GM12878 (cell line): Measurements from ENCODE around the gene RRP12. TPM values are rescaled to one million over a fixed set of nuclear protein-coding genes. Genes with fewer than 3 reads are reported as not detected.

ENCODE experiments used
- ATAC-seq: fragments of 200-7000 bp; cut with Tn5 transposase; 3 replicates; pipeline ENCODE4 v1.9.1; 2020; ENCODE audit warnings: mild to moderate bottlenecking, moderate library complexity
- BruUV-seq: library from RNA; stranded (reverse); fragments of 400-500 nt; replicated peaks from 2 replicates; lab custom pipeline; 2021; lab: Mats Ljungman, UMichigan
- CTCF ChIA-PET: fragments of 300-600 bp; sonication (Branson Sonifier 250); formaldehyde crosslinking; extraction: SDS; loops from one replicate; lab custom pipeline; 2021; ENCODE audit warnings: inconsistent platforms; lab: Yijun Ruan, JAX
- POLR2A ChIA-PET: fragments of 350-600 bp; formaldehyde crosslinking; extraction: SDS; loops from one replicate; lab custom pipeline; 2021; ENCODE audit warnings: inconsistent platforms; lab: Charles Lee
- RAD21 ChIA-PET: fragments of 300-600 bp; sonication (Branson Sonifier 250); formaldehyde crosslinking; loops from one replicate; lab custom pipeline; 2023; ENCODE audit warnings: antibody characterized with exemption; ENCODE audit not compliant: unreplicated experiment; lab: Charles Lee
- SMC1A ChIA-PET: fragments of 300-600 bp; sonication (Branson Sonifier 250); formaldehyde crosslinking; loops from one replicate; lab custom pipeline; 2023; ENCODE audit not compliant: unreplicated experiment, uncharacterized antibody; lab: Charles Lee
- DNase-seq: peaks from one replicate; pipeline ENCODE4 v3.0.0-alpha.2; 2011; ENCODE audit warnings: low read depth, low spot score
- FAIRE-seq: peaks from 3 replicates; lab custom pipeline; 2011; peaks lifted over from hg19 to GRCh38; lab: Jason Lieb, UNC
- H2AFZ ChIP-seq: 2 replicates; pipeline ENCODE4 v1.6.0; 2011; ENCODE audit warnings: low read depth, low read length, control low read depth; ENCODE audit not compliant: control insufficient read depth
- H3K27ac ChIP-seq: 2 replicates; pipeline ENCODE4 v1.5.1; 2011; ENCODE audit warnings: control low read depth; ENCODE audit not compliant: control insufficient read depth, insufficient read depth
- H3K27me3 ChIP-seq, 2 experiments: replicated peaks in 1 of 2; 2 replicates each; pipeline versions ENCODE4 v1.6.0 to v1.6.1; 2011; ENCODE audit warnings: low read length in 1 of 2; ENCODE audit not compliant: control insufficient read depth in 2 of 2, insufficient read depth in 2 of 2
- H3K36me3 ChIP-seq, 2 experiments: 2 replicates each; pipeline ENCODE4 v1.5.1; 2011; ENCODE audit warnings: low read length in 1 of 2; ENCODE audit not compliant: control insufficient read depth in 2 of 2, insufficient read depth in 2 of 2
- H3K4me1 ChIP-seq: 2 replicates; pipeline ENCODE4 v1.6.1; 2011; ENCODE audit warnings: mild to moderate bottlenecking, low read length, moderate library complexity, mixed read lengths; ENCODE audit not compliant: control insufficient read depth, insufficient read depth
- H3K4me2 ChIP-seq: 2 replicates; pipeline ENCODE4 v1.6.0; 2011; ENCODE audit warnings: control low read depth; ENCODE audit not compliant: control insufficient read depth, insufficient read depth
- H3K4me3 ChIP-seq: fragments of 200-600 bp; sonication (generic); 2 replicates; pipeline ENCODE4 v1.5.1; 2016
- H3K79me2 ChIP-seq: 2 replicates; pipeline ENCODE4 v1.6.0; 2011; ENCODE audit warnings: low read length; ENCODE audit not compliant: control insufficient read depth, insufficient read depth
- H3K9ac ChIP-seq: 2 replicates; pipeline ENCODE4 v1.8.0; 2011; ENCODE audit warnings: low read length, control low read depth, mixed read lengths; ENCODE audit not compliant: control insufficient read depth, insufficient read depth
- H3K9me3 ChIP-seq: replicated peaks from 3 replicates; pipeline ENCODE4 v1.5.1; 2011; ENCODE audit warnings: mild to moderate bottlenecking, low read length; ENCODE audit not compliant: control insufficient read depth, insufficient read depth
- H4K20me1 ChIP-seq: 2 replicates; pipeline ENCODE4 v1.6.0; 2011; ENCODE audit not compliant: control insufficient read depth, insufficient read depth
- CREM ChIP-seq: IDR thresholded peaks from 2 replicates; pipeline ENCODE4 v1.6.1; 2014; ENCODE audit warnings: antibody characterized with exemption, low read depth
- EGR1 ChIP-seq, 2 experiments: IDR thresholded peaks; 1 replicate in 1 of 2; 2 replicates in 1 of 2; pipeline ENCODE4 v1.6.1; 2011 to 2012; ENCODE audit warnings: low read depth in 2 of 2, low read length in 2 of 2, borderline replicate concordance in 1 of 2, mild to moderate bottlenecking in 1 of 2, moderate library complexity in 1 of 2
- EZH2 ChIP-seq: IDR thresholded peaks from 2 replicates; pipeline ENCODE4 v1.6.1; 2012; ENCODE audit warnings: low read depth, mild to moderate bottlenecking, control low read depth, inconsistent platforms, low read length, borderline replicate concordance; ENCODE audit not compliant: control insufficient read depth
- IKZF1 ChIP-seq: fragments of 450-650 bp; conservative IDR thresholded peaks from 2 replicates; pipeline ENCODE4 v1.6.1; 2017; ENCODE audit warnings: antibody characterized with exemption, mild to moderate bottlenecking
- IRF3 ChIP-seq: fragments of 450-650 bp; IDR thresholded peaks from 2 replicates; pipeline ENCODE4 v1.6.1; 2014; ENCODE audit warnings: mild to moderate bottlenecking
- MEF2B ChIP-seq: fragments of 450-650 bp; IDR thresholded peaks from 2 replicates; pipeline ENCODE4 v1.6.1; 2018; ENCODE audit warnings: mild to moderate bottlenecking, moderate library complexity; ENCODE audit not compliant: partially characterized antibody, poor library complexity, severe bottlenecking
- MYB ChIP-seq: fragments of 150-350 bp; IDR thresholded peaks from 2 replicates; pipeline ENCODE4 v1.6.1; 2014; ENCODE audit warnings: mild to moderate bottlenecking, low read depth, low read length, borderline replicate concordance
- NFXL1 ChIP-seq: fragments of 450-650 bp; IDR thresholded peaks from 2 replicates; pipeline ENCODE4 v1.6.1; 2017; ENCODE audit warnings: antibody characterized with exemption, mild to moderate bottlenecking, borderline replicate concordance
- PAX8 ChIP-seq: fragments of 450-650 bp; IDR thresholded peaks from 2 replicates; pipeline ENCODE4 v1.6.1; 2017; ENCODE audit warnings: mild to moderate bottlenecking, moderate library complexity
- POLR2AphosphoS5 ChIP-seq: IDR thresholded peaks from 2 replicates; pipeline ENCODE4 v1.6.1; 2011; ENCODE audit warnings: mild to moderate bottlenecking, low read length, inconsistent platforms
- RAD21 ChIP-seq: IDR thresholded peaks from 2 replicates; pipeline ENCODE4 v1.6.1; 2011; ENCODE audit warnings: mild to moderate bottlenecking, low read depth, low read length, moderate library complexity; ENCODE audit not compliant: insufficient read depth
- SMAD1 ChIP-seq: fragments of 450-650 bp; IDR thresholded peaks from 2 replicates; pipeline ENCODE4 v1.6.1; 2018; ENCODE audit warnings: mild to moderate bottlenecking, low read depth; ENCODE audit not compliant: partially characterized antibody
- SRF ChIP-seq, 2 experiments: IDR thresholded peaks; 2 replicates each; pipeline ENCODE4 v1.6.1; 2011; ENCODE audit warnings: low read depth in 2 of 2, low read length in 2 of 2, mild to moderate bottlenecking in 1 of 2, moderate library complexity in 1 of 2
- YBX1 ChIP-seq: fragments of 450-650 bp; IDR thresholded peaks from 2 replicates; pipeline ENCODE4 v1.6.1; 2016; ENCODE audit warnings: antibody characterized with exemption
- WGBS: methylation state at CpG from one replicate; pipeline ENCODE4 v1.1.6; 2016; ENCODE audit warnings: low lambda C conversion rate; ENCODE audit not compliant: insufficient replicate concordance, insufficient coverage; ENCODE audit errors: missing lambda C conversion rate; 5-methylcytosine and 5-hydroxymethylcytosine counted together
- in situ Hi-C: fragments of 300-500 bp; cut with MboI; formaldehyde crosslinking; loops from 9 replicates; pipeline ENCODE4 v1.14.3; 2018; ENCODE audit warnings: mixed read lengths
- intact Hi-C: fragments of 100-400 bp; cut with micrococcal nuclease; formaldehyde crosslinking; loops from one replicate; pipeline ENCODE4 v1.14.2; 2022; ENCODE audit not compliant: unreplicated experiment
- polyA plus RNA-seq, 11 experiments: library from polyadenylated mRNA; depleted of rRNA in 4 of 11; unstranded in 6 of 11; stranded (reverse) in 5 of 11; fragments of >200 nt; fragmentation: Nextera tagmentation in 4 of 11; fragmentation: Illumina TruSeq in 1 of 11; extraction: Ambion mirVana in 4 of 11; extraction: Trizol in 1 of 11; gene quantifications; 1 replicate in 1 of 11; 2 replicates in 10 of 11; pipeline versions ENCODE4 v1.2.1 to v1.2.3, GENCODE V29; 2011 to 2016; ENCODE audit warnings: inconsistent platforms in 2 of 11, missing spikeins in 2 of 11, low read depth in 1 of 11
- total RNA-seq, 4 experiments: library from RNA; depleted of rRNA in 3 of 4; stranded (reverse); fragments of >200 nt in 3 of 4; fragmentation: Illumina TruSeq in 1 of 4; extraction: Trizol in 1 of 4; gene quantifications; 2 replicates each; pipeline versions ENCODE4 v1.2.1 to v1.2.3, GENCODE V29; 2013 to 2021
- TF ChIP-seq, protein P1 (sequence below): IDR thresholded peaks from 2 replicates; pipeline ENCODE4 v1.6.1; 2011; ENCODE audit warnings: borderline replicate concordance, low read depth, mild to moderate bottlenecking, moderate library complexity, low read length; ENCODE audit not compliant: insufficient read depth, poor library complexity, severe bottlenecking

RRP12 gene
- total and polyA plus RNA-seq, 10 of the 15 experiments (the other 5 are each of a cell fraction or from before 2014, with no cell fraction given) = 5.3 to 48.7 (median 16.8) TPM

- Histone ChIP-seq H3K4me1 (peaks cover 3% of the 10 kb centered on the region), H3K9ac (no peak overlapping the region), H3K4me3 (no peak overlapping the region), H3K9me3 (no peaks in the 10 kb centered on the region), H2AFZ (no peak overlapping the region), H3K27me3 (no peaks in the 10 kb centered on the region; a peak in 1 of 4 replicates), H3K27ac (no peak overlapping the region), H3K36me3 (no peaks in the 10 kb centered on the region), H4K20me1 (no peaks in the 10 kb centered on the region), H3K79me2 (no peaks in the 10 kb centered on the region), H3K4me2 (no peak overlapping the region)
- no TSS peak for BruUV-seq
- FAIRE-seq = no peak
- POLR2A ChIA-PET = interaction anchor here (0.6 kb wide), 2 partner anchors 12 to 30 kb away, joined by 4 to 5 read pairs; no protein-coding TSS in a partner anchor
- in situ Hi-C loops = no loop called here
- intact Hi-C loops = no loop called here
- DNase-seq = no peak
- 41% methylated on average over 4 of the region's 4 CpGs for WGBS
- RAD21 ChIA-PET = no interaction called here
- no peak for TF ChIP-seq EZH2
- TF ChIP-seq SMAD1 = no peak
- no peak for TF ChIP-seq POLR2AphosphoS5
- TF ChIP-seq, protein P1, sequence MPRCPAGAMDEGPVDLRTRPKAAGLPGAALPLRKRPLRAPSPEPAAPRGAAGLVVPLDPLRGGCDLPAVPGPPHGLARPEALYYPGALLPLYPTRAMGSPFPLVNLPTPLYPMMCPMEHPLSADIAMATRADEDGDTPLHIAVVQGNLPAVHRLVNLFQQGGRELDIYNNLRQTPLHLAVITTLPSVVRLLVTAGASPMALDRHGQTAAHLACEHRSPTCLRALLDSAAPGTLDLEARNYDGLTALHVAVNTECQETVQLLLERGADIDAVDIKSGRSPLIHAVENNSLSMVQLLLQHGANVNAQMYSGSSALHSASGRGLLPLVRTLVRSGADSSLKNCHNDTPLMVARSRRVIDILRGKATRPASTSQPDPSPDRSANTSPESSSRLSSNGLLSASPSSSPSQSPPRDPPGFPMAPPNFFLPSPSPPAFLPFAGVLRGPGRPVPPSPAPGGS = no peak
- no peak for TF ChIP-seq NFXL1
- TF ChIP-seq CREM = no peak
- no peak for TF ChIP-seq IRF3
- no peak for TF ChIP-seq YBX1
- no peak for TF ChIP-seq RAD21
- TF ChIP-seq MYB = no peak
- no peak for TF ChIP-seq PAX8
- TF ChIP-seq IKZF1 = no peak
- no peak for TF ChIP-seq SRF (IDR thresholded peaks at IDR 0.05; ENCODE audit: low read depth in 2 of 2, low read length in 2 of 2)
- TF ChIP-seq EGR1 (IDR thresholded peaks at IDR 0.05; ENCODE audit: borderline replicate concordance in 1 of 2, low read depth in 2 of 2, low read length in 2 of 2) = no peak
- TF ChIP-seq MEF2B = no peak
- SMC1A ChIA-PET = interaction anchor here (1.2 kb wide), 1 partner anchor 18 kb away, joined by 3 read pairs; no protein-coding TSS in a partner anchor
- ATAC-seq = no peak
- CTCF ChIA-PET = interaction anchor here (1.5 kb wide), 1 partner anchor 36 kb away, joined by 4 read pairs; no protein-coding TSS in a partner anchor
These were observed 86.5 kb downstream of the RRP12 start for GRCh38 chr10:97314671-97315070.
